SU-DHL-6 (cell line): Measurements from ENCODE around the gene SBSN.

ENCODE experiments used
- H2AFZ ChIP-seq: fragments of 200-600 bp; sonication (generic); 2 replicates; pipeline ENCODE4 v1.6.1; 2014; ENCODE audit warnings: low read depth, mild to moderate bottlenecking, moderate library complexity, mixed read lengths, antibody characterized with exemption, low read length; ENCODE audit not compliant: severe bottlenecking
- H3F3A ChIP-seq: fragments of 200-600 bp; shearing (Covaris generic); 2 replicates; pipeline ENCODE4 v1.6.0; 2016; ENCODE audit warnings: antibody characterized with exemption, mild to moderate bottlenecking; ENCODE audit not compliant: insufficient read depth
- H3K27ac ChIP-seq: fragments of 200-600 bp; sonication (generic); 2 replicates; pipeline ENCODE4 v1.5.1; 2016; ENCODE audit warnings: low read depth, mild to moderate bottlenecking, low read length, moderate library complexity, mixed read lengths
- H3K27me3 ChIP-seq: fragments of 200-600 bp; sonication (generic), shearing (Covaris generic); 2 replicates; pipeline ENCODE4 v1.6.0; 2014; ENCODE audit warnings: mild to moderate bottlenecking, low read length
- H3K36me3 ChIP-seq: fragments of 200-600 bp; sonication (generic); 2 replicates; pipeline ENCODE4 v1.6.1; 2014; ENCODE audit warnings: mild to moderate bottlenecking, low read length, mixed read lengths
- H3K4me2 ChIP-seq: fragments of 300-600, 200-600 bp; shearing (Covaris generic), sonication (generic); 2 replicates; pipeline ENCODE4 v1.6.0; 2014; ENCODE audit warnings: low read length, low read depth, mild to moderate bottlenecking; ENCODE audit not compliant: poor library complexity, severe bottlenecking
- H3K4me3 ChIP-seq: fragments of 200-600 bp; sonication (generic); 2 replicates; pipeline ENCODE4 v1.5.1; 2014; ENCODE audit warnings: antibody characterized with exemption, low read length, mild to moderate bottlenecking, mixed read lengths; ENCODE audit not compliant: insufficient read depth, poor library complexity, severe bottlenecking
- H3K79me2 ChIP-seq: fragments of 200-600 bp; sonication (generic); 2 replicates; pipeline ENCODE4 v1.6.1; 2014; ENCODE audit warnings: mild to moderate bottlenecking, low read length, moderate library complexity; ENCODE audit not compliant: insufficient read depth
- H3K9ac ChIP-seq: fragments of 200-600 bp; sonication (generic); 2 replicates; pipeline ENCODE4 v1.7.0; 2014; ENCODE audit warnings: mild to moderate bottlenecking, low read length
- H3K9me2 ChIP-seq: fragments of 200-600 bp; sonication (generic); replicated peaks from 2 replicates; pipeline ENCODE4 v1.6.1; 2014; ENCODE audit warnings: low read length; ENCODE audit not compliant: insufficient read depth
- H3K9me3 ChIP-seq: fragments of 200-600 bp; sonication (generic); 2 replicates; pipeline ENCODE4 v1.6.1; 2014; ENCODE audit warnings: low read length, mixed read lengths; ENCODE audit not compliant: insufficient read depth
- H4K20me1 ChIP-seq: fragments of 200-600 bp; sonication (generic); 2 replicates; pipeline ENCODE4 v1.6.1; 2014; ENCODE audit warnings: low read depth, mild to moderate bottlenecking, antibody characterized with exemption, low read length, moderate library complexity, mixed read lengths
- EZH2phosphoT487 ChIP-seq: fragments of 200-600 bp; sonication (generic), shearing (Covaris generic); conservative IDR thresholded peaks from 2 replicates; pipeline ENCODE4 v1.6.1; 2018; ENCODE audit warnings: mild to moderate bottlenecking, antibody characterized with exemption, low read length, moderate library complexity, mixed read lengths
- TF ChIP-seq, protein P1 (sequence below): fragments of 200-600 bp; sonication (generic); IDR thresholded peaks from one replicate; pipeline ENCODE4 v1.5.1; 2017; ENCODE audit warnings: antibody characterized with exemption, mild to moderate bottlenecking, low read length, moderate library complexity; ENCODE audit not compliant: insufficient read depth, poor library complexity, severe bottlenecking

Gene SBSN

DNA sequence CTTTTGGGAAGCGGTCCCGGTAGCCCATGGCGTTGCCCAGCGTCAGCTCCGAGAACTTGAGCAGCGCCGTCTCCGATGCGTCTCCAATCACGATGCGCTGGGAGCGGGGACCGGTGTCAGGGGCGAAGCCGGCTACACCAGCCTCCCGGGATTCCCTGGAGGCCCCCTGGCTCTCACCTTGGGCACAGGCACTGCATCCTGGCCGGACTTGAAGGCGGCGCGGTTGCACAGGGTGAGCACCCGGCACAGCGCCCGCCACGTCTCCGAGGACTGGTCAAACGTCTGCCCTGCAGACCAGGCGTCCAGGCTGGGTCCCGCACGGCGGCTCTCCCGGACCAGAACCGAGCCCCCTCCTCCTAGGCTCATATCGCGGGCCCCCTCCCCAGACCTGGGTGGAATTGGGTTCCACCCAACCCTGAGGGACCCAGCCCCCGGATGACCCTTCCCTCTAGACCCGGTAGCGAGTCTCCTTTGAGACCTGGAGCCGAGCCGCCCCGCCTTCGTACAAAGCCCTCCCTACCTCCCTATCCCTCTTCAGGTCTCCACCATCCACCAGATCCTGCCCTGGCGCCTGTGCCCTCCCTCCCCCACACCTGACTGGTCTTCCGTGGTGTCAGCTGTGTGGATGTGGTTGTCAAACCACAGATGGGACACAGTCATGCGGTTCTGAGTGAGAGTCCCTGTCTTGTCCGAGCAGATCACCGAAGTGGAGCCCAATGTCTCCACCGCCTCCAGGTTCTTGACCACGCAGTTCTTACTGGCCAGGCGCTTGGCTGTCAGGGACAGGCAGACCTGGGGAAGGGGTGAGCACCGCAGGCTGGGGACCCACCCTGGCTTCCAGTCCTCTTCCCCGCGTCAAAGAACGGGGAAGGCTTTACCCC lies 30.5 kb upstream of the SBSN start:
- Histone ChIP-seq H3K27ac (no peak overlapping the region), H4K20me1 (no peaks in the 10 kb centered on the region), H3K9me2 (no peaks in the 10 kb centered on the region), H3K4me3 (no peak overlapping the region), H3K79me2 (no peaks in the 10 kb centered on the region), H2AFZ (no peak overlapping the region), H3K4me2 (no peak overlapping the region), H3F3A (no peaks in the 10 kb centered on the region), H3K9ac (no peak overlapping the region), H3K27me3 (no peaks in the 10 kb centered on the region), H3K9me3 (no peaks in the 10 kb centered on the region), H3K36me3 (no peaks in the 10 kb centered on the region)
- TF ChIP-seq, protein P1, sequence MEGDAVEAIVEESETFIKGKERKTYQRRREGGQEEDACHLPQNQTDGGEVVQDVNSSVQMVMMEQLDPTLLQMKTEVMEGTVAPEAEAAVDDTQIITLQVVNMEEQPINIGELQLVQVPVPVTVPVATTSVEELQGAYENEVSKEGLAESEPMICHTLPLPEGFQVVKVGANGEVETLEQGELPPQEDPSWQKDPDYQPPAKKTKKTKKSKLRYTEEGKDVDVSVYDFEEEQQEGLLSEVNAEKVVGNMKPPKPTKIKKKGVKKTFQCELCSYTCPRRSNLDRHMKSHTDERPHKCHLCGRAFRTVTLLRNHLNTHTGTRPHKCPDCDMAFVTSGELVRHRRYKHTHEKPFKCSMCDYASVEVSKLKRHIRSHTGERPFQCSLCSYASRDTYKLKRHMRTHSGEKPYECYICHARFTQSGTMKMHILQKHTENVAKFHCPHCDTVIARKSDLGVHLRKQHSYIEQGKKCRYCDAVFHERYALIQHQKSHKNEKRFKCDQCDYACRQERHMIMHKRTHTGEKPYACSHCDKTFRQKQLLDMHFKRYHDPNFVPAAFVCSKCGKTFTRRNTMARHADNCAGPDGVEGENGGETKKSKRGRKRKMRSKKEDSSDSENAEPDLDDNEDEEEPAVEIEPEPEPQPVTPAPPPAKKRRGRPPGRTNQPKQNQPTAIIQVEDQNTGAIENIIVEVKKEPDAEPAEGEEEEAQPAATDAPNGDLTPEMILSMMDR = no peak
- no peak for TF ChIP-seq EZH2phosphoT487

- Histone ChIP-seq H3K9me2 (no peaks in the 10 kb centered on the region), H2AFZ (no peak overlapping the region), H3K27me3 (no peaks in the 10 kb centered on the region), H3K79me2 (no peaks in the 10 kb centered on the region), H3K36me3 (no peaks in the 10 kb centered on the region), H3F3A (no peaks in the 10 kb centered on the region), H3K4me3 (no peak overlapping the region), H3K4me2 (no peak overlapping the region), H3K9ac (no peak overlapping the region), H3K27ac (no peak overlapping the region), H3K9me3 (no peaks in the 10 kb centered on the region), H4K20me1 (no peaks in the 10 kb centered on the region)
- no peak for TF ChIP-seq EZH2phosphoT487
- TF ChIP-seq, protein P1 = no peak
Measured at GRCh38 chr19:35557539-35558399, 29.7 kb upstream of the SBSN start.

DNA sequence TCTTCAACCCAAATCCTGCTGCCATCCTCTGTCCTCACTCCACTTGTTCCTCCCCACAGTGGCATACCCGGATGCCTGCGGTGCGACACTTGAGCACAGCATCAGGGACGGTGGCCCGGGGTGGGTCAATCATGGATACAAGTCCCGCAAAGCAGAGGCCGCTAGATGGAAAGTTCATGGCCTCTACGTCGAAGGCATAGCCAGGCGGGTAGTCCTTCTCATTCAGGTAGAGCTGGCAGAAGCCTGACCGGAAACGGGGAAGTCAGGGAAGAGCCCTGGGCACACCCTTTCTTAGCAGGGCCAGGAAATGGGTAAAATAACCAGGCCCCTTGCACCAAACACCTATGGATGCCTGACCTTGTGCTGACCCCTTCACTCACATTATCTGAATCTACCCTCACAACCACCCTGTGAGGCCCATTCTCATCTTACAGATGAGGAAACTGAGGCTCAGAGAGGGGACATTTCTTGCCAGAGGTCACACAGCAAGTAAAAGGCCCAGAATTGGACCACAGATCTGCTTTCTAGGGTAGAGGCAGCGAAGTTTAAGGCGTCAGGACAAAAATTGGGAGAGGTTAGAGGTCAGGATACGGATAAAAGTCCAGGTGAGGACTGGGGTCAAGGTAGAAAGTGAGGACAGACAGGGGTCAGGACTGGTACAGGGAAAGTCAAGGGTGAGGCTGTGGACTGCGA lies 28.9 kb upstream of the SBSN start:
- no peaks in the 10 kb centered on the region for H3K9me3 ChIP-seq
- H3K4me2 ChIP-seq = no peak overlapping the region
- H3K36me3 ChIP-seq = no peaks in the 10 kb centered on the region
- no peaks in the 10 kb centered on the region for H3F3A ChIP-seq
- H3K27me3 ChIP-seq = no peaks in the 10 kb centered on the region
- no peaks in the 10 kb centered on the region for H4K20me1 ChIP-seq
- no peak overlapping the region for H3K4me3 ChIP-seq
- TF ChIP-seq, protein P1 = no peak
- TF ChIP-seq EZH2phosphoT487 = no peak
- H2AFZ ChIP-seq = no peak overlapping the region
- no peaks in the 10 kb centered on the region for H3K79me2 ChIP-seq
- no peaks in the 10 kb centered on the region for H3K9me2 ChIP-seq
- H3K27ac ChIP-seq = no peak overlapping the region
- no peak overlapping the region for H3K9ac ChIP-seq
